ENCODE measurements around the gene ADK.
"Not testable (repeated sequence)": the region's sequence is repeated elsewhere in the genome, so short reads cannot be mapped to it uniquely, and the experiment has no call there.

ADK gene

GRCh38 chr10:74424565-74424964 lies 273.5 kb downstream of the ADK start:
- DNase-seq (ENCODE audit: low read depth in 2 of 2) = no peak

GRCh38 chr10:74425456-74426001 lies 274.5 kb downstream of the ADK start:
- DNase-seq (ENCODE audit: low read depth in 2 of 2) = no peak

GRCh38 chr10:74431816-74432215 lies 280.8 kb downstream of the ADK start:
- no peak for DNase-seq (ENCODE audit: low read depth in 2 of 2)

- DNase-seq (ENCODE audit: low read depth in 2 of 2) = no peak
These were observed 282.0 kb downstream of the ADK start for GRCh38 chr10:74432841-74433594.

GRCh38 chr10:74433595-74433956 lies 282.6 kb downstream of the ADK start:
- no peak for DNase-seq (ENCODE audit: low read depth in 2 of 2)

GRCh38 chr10:74433993-74434392 lies 283.0 kb downstream of the ADK start:
- no peak for DNase-seq (ENCODE audit: low read depth in 2 of 2)

GRCh38 chr10:74434547-74434946 lies 283.5 kb downstream of the ADK start:
- DNase-seq (ENCODE audit: low read depth in 2 of 2) = no peak

- no peak for DNase-seq (ENCODE audit: low read depth in 2 of 2)
These were observed 285.6 kb downstream of the ADK start for GRCh38 chr10:74436523-74437170.

GRCh38 chr10:74437822-74438221 lies 286.8 kb downstream of the ADK start:
- no peak for DNase-seq (ENCODE audit: low read depth in 2 of 2)

GRCh38 chr10:74439213-74439612 lies 288.2 kb downstream of the ADK start:
- DNase-seq (ENCODE audit: low read depth in 2 of 2) = no peak

- no peak for DNase-seq (ENCODE audit: low read depth in 2 of 2)
These were observed 294.5 kb downstream of the ADK start for GRCh38 chr10:74445493-74445892.

- DNase-seq (ENCODE audit: low read depth in 2 of 2) = no peak
These were observed 299.6 kb downstream of the ADK start for GRCh38 chr10:74450602-74451001.

GRCh38 chr10:74451127-74451829 lies 300.3 kb downstream of the ADK start:
- DNase-seq (ENCODE audit: low read depth in 2 of 2) = no peak

GRCh38 chr10:74453169-74453568 lies 302.1 kb downstream of the ADK start:
- DNase-seq (ENCODE audit: low read depth in 2 of 2) = no peak

GRCh38 chr10:74457478-74457877 lies 306.5 kb downstream of the ADK start:
- DNase-seq (ENCODE audit: low read depth in 2 of 2) = not testable (repeated sequence)

GRCh38 chr10:74460812-74461211 lies 309.8 kb downstream of the ADK start:
- DNase-seq (ENCODE audit: low read depth in 2 of 2) = no peak

GRCh38 chr10:74474022-74474713 lies 323.1 kb downstream of the ADK start:
- DNase-seq (ENCODE audit: low read depth in 2 of 2) = no peak

- not testable (repeated sequence) for DNase-seq (ENCODE audit: low read depth in 2 of 2)
These were observed 325.2 kb downstream of the ADK start for GRCh38 chr10:74476162-74476706.

GRCh38 chr10:74480778-74481177 lies 329.8 kb downstream of the ADK start:
- DNase-seq (ENCODE audit: low read depth in 2 of 2) = no peak

- DNase-seq (ENCODE audit: low read depth in 2 of 2) = no peak
These were observed 332.3 kb downstream of the ADK start for GRCh38 chr10:74483356-74483755.

GRCh38 chr10:74485283-74485682 lies 334.3 kb downstream of the ADK start:
- DNase-seq (ENCODE audit: low read depth in 2 of 2) = no peak

GRCh38 chr10:74486659-74487058 lies 335.6 kb downstream of the ADK start:
- DNase-seq (ENCODE audit: low read depth in 2 of 2) = no peak

Data from stimulated activated CD4-positive, alpha-beta T cell treated with anti-CD3 and anti-CD28 coated beads, Interleukin-1b, Interleukin-23, amount 100 ng/mL, for 1 hour (primary cell).